ENCODE measurements around the gene MYPOP. TPM values are rescaled to one million over a fixed set of nuclear protein-coding genes. Genes with fewer than 3 reads are reported as not detected.
A peak's percentile ranks its signal among the peaks of the same experiment; 100 is the strongest.

MYPOP gene
- total and polyA plus RNA-seq, 2 of the 13 experiments (the other 11 are each of a cell fraction or from before 2014, with no cell fraction given) = 2.3 to 2.7 TPM

- TF ChIP-seq IRF9 (CRISPR knock-in tag; IDR thresholded peaks at IDR 0.05; ENCODE audit: borderline replicate concordance) = no peak
- no peak for TF ChIP-seq EZH2 (conservative IDR thresholded peaks at IDR 0.05; ENCODE audit: low read depth, low read length)
- TF ChIP-seq ZC3H4 (CRISPR knock-in tag; IDR thresholded peaks at IDR 0.05; ENCODE audit: borderline replicate concordance) = no peak
- TF ChIP-seq SP1 (IDR thresholded peaks at IDR 0.05) = no peak
- no peak for TF ChIP-seq SP1 (CRISPR knock-in tag; IDR thresholded peaks at IDR 0.05)
Measured at GRCh38 chr19:45889210-45889885, 13.1 kb downstream of the MYPOP start (continued).

GRCh38 chr19:45887200-45887710, 15.2 kb downstream of the MYPOP start:
- Histone ChIP-seq H3K4me3 (replicated peaks in 1 of 3; ENCODE audit: insufficient read depth in 1 of 3, low read depth in 2 of 3, low read length in 3 of 3) (peak overlapping the region; percentile 69 to 91 (median 80)), H3K27ac (ENCODE audit: extremely low read length, insufficient read depth, low read length) (peak overlapping the region; percentile 78), H4K20me1 (ENCODE audit: insufficient read depth, low read length) (no peaks in the 10 kb centered on the region), H3K4me1 (ENCODE audit: insufficient read depth, low read length) (peaks cover 23% of the 10 kb centered on the region), H3K79me2 (ENCODE audit: insufficient read depth, low read length) (peaks cover 15% of the 10 kb centered on the region), H3K36me3 (replicated peaks in 1 of 2; ENCODE audit: control insufficient read depth in 1 of 2, insufficient read depth in 2 of 2, low read length in 2 of 2) (no peaks in the 10 kb centered on the region; a peak in 1 of 5 replicates), H3K9ac (ENCODE audit: insufficient read depth, low read depth, low read length) (peak overlapping the region; percentile 82), H3K9me3 (ENCODE audit: low read length) (no peaks in the 10 kb centered on the region), H2AFZ (ENCODE audit: low read length) (peak overlapping the region; percentile 8), H3K27me3 (ENCODE audit: control insufficient read depth in 1 of 2, insufficient read depth in 2 of 2, low read length in 2 of 2) (no peaks in the 10 kb centered on the region), H3K4me2 (ENCODE audit: low read depth, low read length) (peak overlapping the region; percentile 84)
- no TSS peak for BruUV-seq (replicated peaks)
- ChIA-PET POLR2A (interaction anchor here (1.0 to 10.3 kb wide), 5 partner anchors 8 to 118 kb away, joined by 4 to 388 read pairs (median 9); partner anchors contain the start of genes FOXA3, MYPOP, SIX5 and SYMPK), CTCF (ENCODE audit: low intra/inter-chr PET ratio, low total read pairs) (no interaction called here)
- intact Hi-C loops (cut with micrococcal nuclease; ENCODE audit: unreplicated experiment) (loop anchor here (1.0 kb wide), 1 partner anchor 8 kb away; no protein-coding TSS in a partner anchor), in situ Hi-C loops (cut with HindIII; ENCODE audit: extremely low pct_ligation_motif_present, low pct_unique_long_range_greater_than_20kb) (no loop called here)
- ATAC-seq (no peak), FAIRE-seq (no peak), DNase-seq (ENCODE audit: low spot score) (no peak)
- 41% methylated on average over 6 of the region's 10 CpGs for WGBS (ENCODE audit: low lambda C conversion rate)
- TF ChIP-seq YEATS4 (CRISPR knock-in tag; IDR thresholded peaks at IDR 0.05; ENCODE audit: borderline replicate concordance) (peak; percentile 2; the same call in 1 of the 2 replicates), ZNF780A (CRISPR knock-in tag; IDR thresholded peaks at IDR 0.05) (no peak), ZNF282 (IDR thresholded peaks at IDR 0.05; ENCODE audit: partially characterized antibody) (no peak), PAWR (CRISPR knock-in tag; IDR thresholded peaks at IDR 0.05; ENCODE audit: borderline replicate concordance) (no peak), CEBPG (CRISPR knock-in tag; IDR thresholded peaks at IDR 0.05) (peak; percentile 80), GPN1 (CRISPR knock-in tag; IDR thresholded peaks at IDR 0.05; ENCODE audit: borderline replicate concordance) (no peak), ZNF121 (CRISPR knock-in tag; IDR thresholded peaks at IDR 0.05) (peak; percentile 98), KMT2A (CRISPR knock-in tag; IDR thresholded peaks at IDR 0.05) (0 out of 2 replicates have a peak, but pooled peaks have one; percentile 3), ZNF451 (CRISPR knock-in tag; IDR thresholded peaks at IDR 0.05) (0 out of 2 replicates have a peak, but pooled peaks have one; percentile 26), ZNF644 (CRISPR knock-in tag; IDR thresholded peaks at IDR 0.05; ENCODE audit: low read depth) (no peak), ARNT2 (CRISPR knock-in tag; IDR thresholded peaks at IDR 0.05; ENCODE audit: low read depth) (peak; percentile 3; the same call in 1 of the 2 replicates), ZNF280D (CRISPR knock-in tag; IDR thresholded peaks at IDR 0.05) (peak; percentile 16; the same call in 1 of the 2 replicates), CEBPB (IDR thresholded peaks at IDR 0.05; ENCODE audit: borderline replicate concordance, low read depth, low read length) (peak; percentile 67), ZNF564 (CRISPR knock-in tag; IDR thresholded peaks at IDR 0.05) (0 out of 2 replicates have a peak, but pooled peaks have one; percentile 50), ZNF670 (CRISPR knock-in tag; IDR thresholded peaks at IDR 0.05; ENCODE audit: borderline replicate concordance) (0 out of 2 replicates have a peak, but pooled peaks have one; percentile 53), ZBTB21 (CRISPR knock-in tag; IDR thresholded peaks at IDR 0.05) (no peak)
